ENCODE measurements around the gene CLCF1.
"Not testable (repeated sequence)": the region's sequence is repeated elsewhere in the genome, so short reads cannot be mapped to it uniquely, and the experiment has no call there.

CLCF1 gene

DNA sequence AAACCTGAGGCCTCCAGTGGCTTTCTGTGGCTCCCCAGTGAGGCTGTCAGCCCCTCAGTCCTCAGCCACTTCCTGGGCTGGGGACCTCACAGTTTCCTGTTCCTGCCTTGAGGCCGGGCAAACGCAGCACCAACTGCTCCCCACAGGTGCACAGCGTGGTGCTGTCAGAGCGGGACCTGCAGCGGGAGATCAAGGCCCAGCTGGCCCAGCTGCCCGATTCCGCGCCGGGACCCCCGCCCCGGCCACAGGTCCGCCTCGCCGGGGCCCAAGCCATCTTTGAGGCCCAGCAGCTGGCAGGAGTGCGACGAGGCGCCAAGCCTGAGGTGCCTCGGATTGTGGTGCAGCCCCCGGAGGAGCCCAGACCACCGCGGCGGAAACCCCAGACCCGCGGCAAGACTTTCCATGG, 35.9 kb upstream of the CLCF1 start:
- no peak for DNase-seq

DNA sequence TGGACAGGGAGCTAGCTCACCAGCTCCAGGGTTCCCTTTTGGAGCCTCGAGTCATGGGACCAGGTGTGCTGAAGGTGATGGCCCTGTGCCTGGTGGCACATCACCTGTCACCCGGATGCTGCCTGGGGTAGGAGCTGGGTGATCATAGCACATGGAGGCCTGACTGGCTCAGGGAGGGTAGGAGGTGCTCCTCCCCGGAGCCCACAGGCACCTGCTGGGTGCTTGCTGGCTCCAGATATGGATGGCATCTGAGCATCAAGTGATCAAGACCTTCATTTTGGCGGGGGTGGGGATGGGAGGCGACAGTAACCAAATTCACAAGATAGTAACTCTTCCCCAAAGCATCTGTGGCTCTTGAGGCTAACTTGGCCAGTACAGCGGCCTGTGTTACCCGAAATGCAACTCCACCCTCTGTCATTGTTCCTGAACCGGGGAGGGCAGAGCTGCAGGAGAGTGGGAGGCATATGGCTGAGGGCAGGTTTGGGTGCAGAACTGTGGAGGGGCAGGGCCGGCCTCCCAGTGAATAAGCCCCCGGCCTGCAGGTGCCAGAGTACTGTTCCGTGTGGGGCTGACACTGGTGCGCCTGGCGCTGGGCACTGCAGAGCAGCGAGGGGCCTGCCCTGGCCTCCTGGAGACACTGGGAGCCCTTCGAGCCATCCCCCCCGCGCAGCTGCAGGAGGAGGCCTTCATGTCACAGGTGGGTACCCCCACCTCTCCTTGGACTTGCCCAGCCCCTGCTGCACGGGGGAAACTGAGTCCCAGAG, 35.2 kb upstream of the CLCF1 start:
- no peak for DNase-seq

DNA sequence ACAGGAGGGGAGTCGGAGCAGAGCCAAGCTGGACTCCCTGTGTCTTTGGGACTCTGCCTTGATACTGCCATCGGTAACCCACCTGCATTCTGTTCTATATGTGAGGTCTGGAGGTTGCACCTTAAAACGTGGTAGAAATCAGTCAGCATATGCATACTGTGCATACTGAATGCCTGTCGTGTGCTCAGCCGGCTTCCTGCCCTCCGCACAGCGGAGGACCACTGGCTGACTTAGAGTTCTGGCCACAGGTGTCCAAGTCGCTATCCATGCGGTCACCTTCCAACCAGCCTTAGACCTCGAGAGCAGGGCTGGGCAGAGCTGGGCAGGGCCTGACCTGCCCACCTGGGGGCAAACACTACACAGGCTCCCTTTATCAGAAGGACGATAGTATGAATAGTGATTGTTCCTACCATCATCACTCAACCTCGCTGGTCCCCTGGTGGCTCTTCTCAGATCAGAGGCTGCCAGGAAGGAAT, 34.3 kb upstream of the CLCF1 start:
- no peak for DNase-seq

DNA sequence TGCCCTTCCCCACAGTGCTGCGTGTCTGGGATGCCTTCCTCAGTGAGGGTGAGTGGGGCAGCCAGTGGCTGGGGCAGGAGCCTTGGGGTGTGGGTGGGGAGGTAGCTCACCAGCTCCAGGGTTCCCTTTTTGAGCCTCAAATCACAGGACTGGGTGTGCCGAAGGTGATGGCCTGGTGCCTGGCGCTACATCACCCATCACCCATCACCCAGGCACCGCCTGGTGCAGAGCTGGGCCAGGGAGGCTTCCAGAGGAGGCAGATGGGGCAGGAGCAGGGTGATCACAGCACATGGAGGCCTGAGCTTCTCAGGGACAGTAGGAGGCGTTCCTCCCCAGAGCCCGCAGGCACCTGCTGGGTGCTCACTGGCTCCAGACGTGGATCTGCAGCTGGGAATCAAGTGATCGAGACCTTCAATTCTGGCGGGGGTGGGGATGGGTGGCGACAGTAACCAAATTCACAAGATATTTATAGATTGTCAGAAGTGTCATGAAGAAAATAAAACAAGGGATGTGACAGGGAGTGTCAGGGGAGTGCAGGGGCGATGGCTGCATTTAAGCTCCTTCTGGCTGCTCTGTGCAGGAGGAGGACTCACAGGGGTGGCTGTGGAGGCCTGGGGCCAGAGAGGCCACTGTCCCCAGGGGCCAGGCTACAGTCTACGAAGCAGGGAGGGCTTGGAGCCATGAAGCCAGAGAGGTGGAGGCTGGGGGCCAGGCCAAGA, 33.7 kb upstream of the CLCF1 start:
- no peak for DNase-seq

DNA sequence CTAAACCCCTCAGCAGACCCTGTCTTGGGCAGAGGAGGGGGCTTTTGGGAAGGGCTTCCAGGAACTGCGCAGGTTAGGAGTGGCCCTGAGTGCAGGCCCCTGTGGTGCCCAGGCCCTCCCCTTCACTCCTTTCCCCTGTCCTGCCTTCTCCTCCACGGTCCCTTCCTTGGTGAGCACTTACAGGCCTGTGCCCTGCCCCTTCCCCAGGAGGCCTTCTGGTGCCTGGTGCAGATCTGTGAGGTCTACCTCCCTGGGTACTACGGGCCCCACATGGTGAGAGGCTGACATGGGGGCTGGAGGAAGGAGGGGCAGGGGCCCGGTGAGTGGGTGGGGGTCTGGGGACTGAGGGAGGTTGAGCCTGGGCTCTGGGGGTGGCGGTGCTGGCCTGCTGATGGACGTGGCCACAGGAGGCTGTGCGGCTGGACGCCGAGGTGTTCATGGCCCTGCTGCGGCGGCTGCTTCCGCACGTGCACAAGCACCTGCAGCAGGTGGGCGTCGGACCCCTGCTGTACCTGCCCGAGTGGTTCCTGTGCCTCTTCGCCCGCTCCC, 33.1 kb upstream of the CLCF1 start:
- DNase-seq: no peak

DNA sequence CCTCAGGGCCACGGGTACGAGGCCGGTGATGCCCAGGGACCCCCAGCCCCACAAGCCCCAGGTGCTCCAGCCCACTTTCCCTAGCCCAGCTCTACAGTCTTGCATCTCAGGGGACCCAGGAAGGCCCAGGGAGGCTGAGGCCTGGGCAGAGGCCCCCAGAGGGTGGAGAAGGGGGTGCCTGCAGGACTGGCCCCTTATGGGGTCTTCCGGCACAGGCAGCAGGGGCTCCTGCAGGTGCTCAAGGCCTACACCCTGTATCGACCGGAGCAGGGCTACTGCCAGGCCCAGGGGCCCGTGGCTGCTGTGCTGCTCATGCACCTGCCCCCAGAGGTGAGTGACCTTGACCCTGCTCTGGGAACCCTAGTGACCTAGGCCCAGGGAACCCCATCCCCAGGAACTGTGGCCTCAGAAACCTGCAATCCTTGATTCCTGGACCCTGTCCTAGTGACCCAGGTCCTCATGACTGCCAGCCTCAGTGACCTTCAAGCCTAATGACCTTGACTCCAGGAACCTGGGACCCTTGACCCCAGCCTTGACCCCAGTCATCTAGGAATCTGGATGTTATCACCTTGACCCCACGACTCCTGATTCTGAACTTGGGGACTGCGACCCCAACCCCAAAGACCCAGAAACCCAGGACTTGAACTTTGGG, 32.4 kb upstream of the CLCF1 start:
- DNase-seq: no peak

DNA sequence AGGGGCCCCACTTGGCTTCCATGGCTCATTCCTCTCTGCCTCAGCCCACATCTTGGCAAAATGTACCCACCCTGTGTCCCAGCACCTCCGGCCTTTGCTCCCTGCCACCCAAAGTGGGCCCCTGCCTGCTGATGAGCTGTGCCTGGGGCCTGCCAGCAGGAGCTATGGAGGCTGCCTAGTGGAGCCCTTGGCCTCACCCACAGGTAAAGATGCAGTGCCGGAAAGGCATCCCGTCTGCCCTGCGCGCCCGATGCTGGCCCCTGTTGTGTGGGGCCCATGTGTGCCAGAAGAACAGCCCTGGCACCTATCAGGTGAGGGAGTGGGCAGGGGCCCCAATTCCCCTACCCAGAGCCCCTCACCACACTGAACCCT, 31.8 kb upstream of the CLCF1 start:
- DNase-seq: no peak

DNA sequence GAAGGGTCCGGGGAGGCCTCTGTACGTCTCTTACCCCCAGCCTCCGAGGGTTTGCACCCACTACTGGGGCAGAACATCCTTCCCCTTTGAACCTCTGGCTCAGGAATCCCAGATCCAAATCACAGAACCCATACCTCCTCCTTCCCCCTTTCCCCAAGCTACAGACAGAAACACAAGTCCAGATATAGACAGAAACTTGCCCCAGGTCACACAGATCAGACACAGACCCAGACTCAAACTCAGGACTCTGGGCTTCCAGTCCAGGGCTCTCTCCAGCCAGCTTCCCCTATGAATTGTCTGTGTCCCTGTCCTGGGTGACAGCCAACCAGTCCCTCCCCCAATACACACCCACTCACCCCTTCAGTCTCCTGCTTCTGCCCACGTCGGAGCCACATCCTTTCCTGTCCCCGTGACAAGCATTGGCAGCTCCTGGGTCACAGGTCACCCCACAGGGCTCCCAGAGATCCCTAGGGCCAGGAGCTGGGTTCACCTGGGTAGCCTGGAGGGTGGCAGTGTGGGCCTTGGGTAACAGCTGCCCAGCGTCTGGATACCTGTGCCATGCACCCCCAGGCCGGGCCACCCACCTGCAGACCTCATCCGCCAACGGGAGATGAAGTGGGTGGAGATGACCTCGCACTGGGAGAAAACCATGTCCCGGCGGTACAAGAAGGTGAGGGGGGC, 31.3 kb upstream of the CLCF1 start:
- no peak for DNase-seq

DNA sequence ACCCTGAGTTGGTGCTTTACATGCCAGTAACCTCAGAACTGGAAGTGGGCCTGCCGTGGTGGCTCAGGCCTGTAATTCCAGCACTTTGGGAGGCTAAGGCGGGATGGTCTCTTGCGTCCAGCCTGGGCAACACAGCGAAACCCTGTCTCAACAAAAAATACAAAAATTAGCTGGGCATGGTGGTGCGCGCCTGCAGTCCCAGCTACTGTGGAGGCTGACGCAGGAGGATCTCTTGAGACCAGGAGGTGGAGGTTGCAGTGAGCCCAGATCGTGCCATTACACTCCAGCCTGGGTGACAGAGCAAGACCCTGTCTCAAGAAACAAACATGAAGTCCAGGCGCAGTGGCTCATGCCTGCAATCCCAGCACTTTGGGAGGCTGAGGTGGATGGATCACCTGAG, 29.7 kb upstream of the CLCF1 start:
- DNase-seq: not testable (repeated sequence)

DNA sequence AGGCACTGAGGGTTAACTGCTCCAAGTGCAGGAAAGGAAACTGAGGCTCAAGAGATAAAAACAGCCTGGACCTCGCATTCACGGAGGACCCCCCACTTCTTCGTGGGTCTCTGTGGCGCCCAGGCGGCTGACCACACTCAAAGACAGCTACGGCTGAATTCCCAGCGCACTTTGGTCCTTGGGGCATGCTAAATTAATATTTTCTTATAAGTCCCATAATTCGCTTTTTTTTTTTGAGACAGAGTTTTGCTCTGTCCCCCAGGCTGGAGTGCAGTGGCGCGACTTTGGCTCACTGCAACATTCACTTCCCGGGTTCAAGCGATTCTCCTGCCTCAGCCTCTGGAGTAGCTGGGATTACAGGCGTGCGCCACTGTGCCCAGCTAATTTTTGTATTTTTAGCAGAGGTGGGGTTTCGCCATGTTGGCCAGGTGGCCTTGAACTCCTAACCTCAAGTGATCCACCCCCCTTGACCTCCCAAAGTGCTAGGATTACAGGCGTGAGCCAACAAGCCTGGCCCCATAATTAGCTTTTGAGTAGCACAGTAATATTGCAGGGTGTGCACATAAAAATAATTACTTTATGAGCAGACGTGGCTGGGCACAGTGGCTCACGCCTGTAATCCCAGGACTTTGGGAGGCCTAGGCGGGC, 28.9 kb upstream of the CLCF1 start:
- peak; percentile 78 for DNase-seq

DNA sequence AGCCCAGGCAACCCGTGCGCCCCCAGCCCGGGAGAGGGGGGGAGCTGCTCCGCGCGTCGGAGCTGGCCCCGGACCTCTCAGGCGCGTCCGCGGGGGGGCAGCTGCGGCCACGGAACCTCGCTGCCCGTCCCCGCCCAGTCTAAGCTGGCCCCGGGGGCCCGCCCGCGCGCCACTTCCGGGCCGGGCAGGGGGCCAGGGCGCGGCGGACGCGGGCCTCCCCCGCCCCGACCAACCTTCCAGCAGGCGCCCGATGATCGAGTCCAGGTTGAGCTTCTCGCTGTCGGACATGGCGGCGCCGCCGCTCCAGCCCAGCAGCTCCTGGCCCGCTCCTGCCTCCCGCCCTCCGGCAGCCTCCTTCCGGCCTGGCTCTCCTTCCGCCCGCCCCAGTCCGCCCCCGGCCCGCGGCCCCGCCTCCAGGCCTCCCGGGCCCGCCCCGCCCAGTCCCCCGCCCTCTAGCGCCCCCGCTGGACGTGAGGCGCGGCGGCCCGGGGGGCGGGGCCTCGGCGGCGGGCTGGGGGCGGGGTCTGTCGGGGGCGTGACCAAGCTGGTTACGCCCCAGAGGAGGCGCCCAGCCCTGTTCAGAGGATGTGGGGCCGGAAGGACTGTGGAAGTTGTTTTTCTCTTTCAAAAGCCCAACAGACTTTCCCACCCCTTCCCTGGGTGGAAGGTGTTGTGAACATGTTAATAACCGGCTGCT, 28.2 kb upstream of the CLCF1 start, which contains the start of gene PPP1CA:
TSS of gene PPP1CA (minus strand) at position 364 of the 697 bp plus-strand sequence. CDS start at position 288, 76 bp downstream.
- DNase-seq: peak; percentile 87

DNA sequence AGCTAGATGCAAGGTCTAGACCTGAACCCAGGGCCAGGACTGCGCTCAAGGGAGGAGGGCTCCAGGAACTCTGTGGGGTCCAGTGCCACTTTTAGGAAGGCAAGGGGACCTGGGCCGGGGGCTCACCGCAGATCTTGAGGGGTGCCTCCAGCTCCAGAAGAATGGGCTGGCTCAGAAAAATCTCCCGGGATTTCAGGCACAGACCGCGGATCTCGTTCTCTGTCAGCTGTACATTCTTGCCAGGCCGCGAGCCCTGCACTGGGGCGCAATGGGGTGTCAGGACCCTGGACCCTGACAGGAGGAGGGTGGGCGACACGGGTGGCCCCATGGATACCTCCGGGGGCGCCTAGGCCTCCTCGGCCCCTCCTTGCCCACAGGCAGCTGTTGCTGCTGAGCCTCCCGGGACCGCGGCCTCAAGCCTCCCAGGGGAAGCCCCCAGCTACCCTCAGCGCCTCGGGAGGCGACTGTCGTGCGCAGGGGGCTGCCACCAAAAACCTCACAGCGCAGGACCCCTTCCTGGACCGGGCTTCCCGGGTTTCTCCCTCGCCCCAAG, 27.6 kb upstream of the CLCF1 start:
- no peak for DNase-seq

DNA sequence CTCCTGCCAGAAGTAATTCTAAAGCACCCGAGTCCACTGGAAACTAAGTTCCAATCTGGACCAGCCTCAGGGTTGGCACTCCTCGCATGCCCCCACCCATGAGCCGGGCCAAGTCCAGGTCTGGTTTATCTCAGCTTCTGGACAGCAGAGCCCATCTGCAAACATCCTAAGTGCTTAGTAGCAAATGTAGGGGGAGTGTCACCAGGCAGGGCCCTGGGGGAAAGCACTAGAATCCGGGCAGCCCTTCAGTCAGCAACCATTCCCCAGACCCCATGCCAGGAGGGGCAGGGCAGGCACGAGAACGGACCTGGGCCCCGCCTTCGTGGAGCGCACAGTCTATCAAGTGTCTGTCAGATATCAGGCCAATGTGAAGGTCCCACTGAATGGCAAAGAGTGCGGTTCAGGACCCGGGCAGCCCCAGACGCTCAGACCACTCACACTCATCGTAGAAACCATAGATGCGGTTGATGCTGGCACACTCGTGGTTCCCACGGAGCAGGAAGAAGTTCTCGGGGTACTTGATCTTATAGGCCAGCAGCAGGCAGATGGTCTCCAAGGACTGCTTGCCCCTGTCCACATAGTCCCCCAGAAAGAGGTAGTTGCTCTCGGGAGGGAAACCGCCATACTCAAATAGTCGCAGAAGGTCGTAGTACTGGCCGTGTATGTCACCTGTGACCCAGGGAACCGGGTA, 27.0 kb upstream of the CLCF1 start:
- DNase-seq: no peak

DNA sequence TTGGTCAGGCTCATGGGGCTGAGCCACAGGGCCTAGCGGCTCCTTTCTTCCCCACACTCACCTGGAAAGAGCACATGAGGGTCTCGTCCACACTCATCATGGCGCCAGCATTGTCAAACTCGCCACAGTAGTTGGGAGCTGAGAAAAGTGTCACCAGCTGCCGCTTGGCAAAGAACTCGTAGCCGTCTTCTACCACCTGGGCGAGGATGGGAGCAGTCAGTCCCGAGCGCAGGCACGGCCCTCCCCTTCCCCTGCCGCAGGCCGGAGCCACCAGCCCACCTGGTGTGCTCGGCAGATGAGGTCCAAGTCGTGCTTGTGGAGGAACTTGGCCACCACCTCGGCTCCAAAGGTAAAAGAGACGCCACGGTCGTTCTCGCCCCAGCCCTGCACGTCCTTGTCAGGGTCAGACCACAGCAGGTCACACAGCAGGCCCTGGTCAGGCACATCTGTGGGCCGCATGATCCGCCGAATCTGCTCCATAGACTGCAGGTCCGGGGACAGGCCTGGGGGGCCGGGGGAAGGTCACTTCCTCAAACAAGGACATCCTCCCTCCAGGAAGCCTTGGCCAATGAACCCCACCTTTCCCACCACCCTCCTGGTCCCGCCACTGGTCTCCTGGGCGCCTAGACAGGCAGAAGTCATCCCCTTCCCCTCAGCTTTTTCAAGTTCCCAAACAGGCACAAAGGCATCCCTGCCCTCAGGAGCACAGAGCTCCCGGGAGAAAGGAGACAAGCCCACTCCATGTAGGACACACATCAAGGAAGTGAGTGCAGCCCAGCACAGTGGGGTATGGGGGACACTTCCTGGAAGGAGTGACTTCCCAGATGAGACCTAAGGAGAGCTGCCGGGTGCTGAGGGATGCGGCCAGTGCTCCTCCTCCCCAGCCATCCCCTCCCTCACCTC, 25.5 kb upstream of the CLCF1 start:
- DNase-seq: no peak

DNA sequence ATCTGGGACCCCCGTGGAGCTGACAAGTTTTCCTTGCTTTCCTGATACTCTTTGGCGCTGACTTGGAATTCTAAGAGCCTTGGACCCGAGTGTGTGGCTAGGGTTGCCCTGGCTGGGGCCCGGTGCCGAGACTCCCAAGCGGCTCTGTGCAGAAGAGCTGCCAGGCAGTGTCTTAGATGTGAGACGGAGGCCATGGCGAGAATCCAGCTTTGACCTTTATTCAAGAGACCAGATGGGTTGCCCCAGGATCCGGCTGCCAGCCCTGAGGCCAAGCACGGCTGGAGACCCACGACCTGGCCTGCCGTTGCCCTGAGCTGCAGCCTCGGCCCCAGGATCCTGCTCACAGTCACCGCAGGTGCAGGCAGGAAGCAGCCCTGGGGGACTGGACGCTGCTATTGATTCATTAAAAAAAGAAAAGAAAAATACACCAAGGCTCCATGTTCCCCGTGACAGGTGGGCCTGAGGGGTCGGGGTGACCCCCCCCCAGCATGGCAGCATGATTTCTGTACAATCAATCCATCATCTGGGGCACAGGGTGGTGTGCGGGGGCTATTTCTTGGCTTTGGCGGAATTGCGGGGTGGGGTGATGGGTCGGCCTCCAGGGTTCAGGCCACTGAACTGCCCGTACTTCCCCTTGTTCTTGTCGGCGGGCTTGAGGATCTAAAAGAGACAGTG, 24.7 kb upstream of the CLCF1 start:
- no peak for DNase-seq

DNA sequence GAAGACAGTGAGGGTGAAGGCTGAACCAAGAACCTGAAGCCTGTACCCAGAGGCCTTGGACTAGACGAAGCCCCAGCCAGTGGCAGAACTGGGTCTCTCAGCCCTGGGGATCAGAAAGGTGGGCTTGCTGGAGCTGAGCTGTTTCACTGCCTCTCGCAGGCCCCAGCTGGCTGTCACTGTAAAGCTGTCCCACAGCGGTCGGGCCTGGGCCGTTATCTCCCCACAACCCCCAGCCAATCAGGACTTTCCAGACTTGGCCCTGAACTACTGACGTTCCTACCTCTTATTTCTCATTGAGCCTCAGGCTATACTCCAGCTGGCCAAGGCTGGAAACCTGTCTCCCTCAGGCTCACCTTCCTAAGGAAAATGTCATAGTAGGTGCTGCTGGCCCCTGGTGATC, 24.1 kb upstream of the CLCF1 start:
- DNase-seq: no peak

DNA sequence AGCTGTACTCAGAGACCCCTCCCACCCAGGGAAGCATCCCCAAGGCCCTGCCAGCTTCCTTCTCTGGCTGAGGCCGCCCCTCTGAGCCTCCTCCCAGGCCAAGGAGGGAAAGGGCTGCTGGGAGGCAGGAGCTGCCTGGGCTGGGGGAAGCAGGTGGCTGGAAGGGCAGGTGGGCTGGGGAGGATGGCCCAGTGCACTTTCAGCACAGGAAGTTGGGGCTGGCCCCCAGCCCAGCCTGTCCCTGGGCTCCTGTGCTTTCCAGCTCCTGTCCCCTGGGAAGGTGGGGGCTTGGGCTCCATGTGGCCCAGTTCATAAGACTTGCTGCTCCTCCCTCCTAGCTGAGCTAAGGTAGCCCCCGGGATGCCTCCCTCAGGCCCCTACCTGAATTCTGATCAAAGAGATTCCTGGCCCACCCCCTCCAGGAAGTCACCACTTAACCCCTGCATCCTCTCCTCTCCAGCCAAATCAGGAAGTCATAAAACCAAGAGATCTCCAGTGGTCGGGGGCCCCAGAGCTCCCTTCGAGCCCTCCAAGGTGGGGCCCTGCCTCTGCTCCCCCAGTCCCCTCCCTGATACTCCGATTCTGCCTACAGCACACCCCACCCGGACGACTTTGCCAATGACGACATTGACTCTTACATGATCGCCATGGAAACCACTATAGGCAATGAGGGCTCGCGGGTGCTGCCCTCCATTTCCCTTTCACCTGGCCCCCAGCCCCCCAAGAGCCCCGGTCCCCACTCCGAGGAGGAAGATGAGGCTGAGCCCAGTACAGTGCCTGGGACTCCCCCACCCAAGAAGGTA, 23.4 kb upstream of the CLCF1 start:
- no peak for DNase-seq

DNA sequence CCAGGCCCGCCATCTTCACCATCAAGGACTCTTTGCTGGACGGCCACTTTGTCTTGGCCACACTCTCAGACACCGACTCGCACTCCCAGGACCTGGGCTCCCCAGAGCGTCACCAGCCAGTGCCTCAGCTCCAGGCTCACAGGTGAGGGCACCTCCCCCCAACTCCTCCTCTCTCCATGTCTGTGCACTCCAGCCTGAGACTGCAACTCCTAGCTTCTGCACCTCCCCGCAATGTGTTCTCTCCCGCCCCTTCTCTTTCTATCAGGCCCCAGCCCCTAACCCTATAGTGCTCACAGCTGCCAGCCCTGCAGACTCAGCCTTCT, 22.8 kb upstream of the CLCF1 start:
- no peak for DNase-seq
